GM21825 (cell line): ENCODE results near the gene DMBT1.
"Not testable (repeated sequence)": the region's sequence is repeated elsewhere in the genome, so short reads cannot be mapped to it uniquely, and the experiment has no call there.

Experiments used
- ATAC-seq: cut with Tn5 transposase; IDR thresholded peaks from one replicate; pipeline ENCODE4 v1.9.1; 2021; ENCODE audit warnings: mild to moderate bottlenecking, moderate library complexity; ENCODE audit not compliant: unreplicated experiment

Gene DMBT1

GRCh38 chr10:122577311-122577885, 16.8 kb downstream of the DMBT1 start:
- ATAC-seq, result no peak

GRCh38 chr10:122586070-122586469, 25.5 kb downstream of the DMBT1 start:
- ATAC-seq, result not testable (repeated sequence)

GRCh38 chr10:122587098-122587760, 26.7 kb downstream of the DMBT1 start:
- ATAC-seq, result no peak

- no peak for ATAC-seq
Measured at GRCh38 chr10:122588381-122588780, 27.8 kb downstream of the DMBT1 start.

- ATAC-seq, result no peak
Measured at GRCh38 chr10:122590153-122590552, 29.6 kb downstream of the DMBT1 start.

- ATAC-seq, result no peak
Measured at GRCh38 chr10:122591736-122592135, 31.2 kb downstream of the DMBT1 start.

DNA sequence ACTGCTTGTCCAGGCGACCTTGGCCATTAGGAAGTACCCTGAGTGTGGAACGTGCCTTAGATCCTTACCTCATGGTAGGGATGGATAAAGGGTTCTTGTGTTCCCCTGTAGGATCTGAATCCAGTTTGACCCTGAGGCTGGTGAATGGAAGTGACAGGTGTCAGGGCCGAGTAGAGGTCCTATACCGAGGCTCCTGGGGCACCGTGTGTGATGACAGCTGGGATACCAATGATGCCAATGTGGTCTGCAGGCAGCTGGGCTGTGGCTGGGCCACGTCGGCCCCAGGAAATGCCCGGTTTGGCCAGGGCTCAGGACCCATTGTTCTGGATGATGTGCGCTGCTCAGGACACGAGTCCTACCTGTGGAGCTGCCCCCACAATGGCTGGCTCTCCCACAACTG, 31.6 kb downstream of the DMBT1 start:
- ATAC-seq, result no peak

- no peak for ATAC-seq
Measured at GRCh38 chr10:122617476-122618270, 57.1 kb downstream of the DMBT1 start.

GRCh38 chr10:122618461-122619165, 58.1 kb downstream of the DMBT1 start:
- no peak for ATAC-seq

- not testable (repeated sequence) for ATAC-seq
Measured at GRCh38 chr10:122620961-122621360, 60.4 kb downstream of the DMBT1 start.

DNA sequence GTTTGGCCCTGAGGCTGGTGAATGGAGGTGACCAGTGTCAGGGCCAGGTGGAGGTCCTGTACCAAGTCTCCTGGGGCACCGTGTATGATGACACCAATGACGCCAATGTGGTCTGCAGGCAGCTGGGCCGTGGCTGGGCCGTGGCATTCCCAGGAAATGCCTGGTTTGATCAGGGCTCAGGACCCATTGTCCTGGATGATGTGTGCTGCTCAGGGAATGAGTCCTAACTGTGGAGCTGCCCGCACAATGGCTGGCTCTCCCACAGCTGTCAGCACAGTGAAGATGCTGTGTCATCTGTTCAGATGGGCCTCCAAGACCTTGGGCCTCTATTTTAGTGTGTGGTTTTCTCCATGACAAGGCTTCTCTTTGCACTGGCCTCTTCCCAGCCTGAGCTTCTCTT, 64.0 kb downstream of the DMBT1 start:
- no peak for ATAC-seq

GRCh38 chr10:122630526-122630925, 70.0 kb downstream of the DMBT1 start:
- no peak for ATAC-seq

- no peak for ATAC-seq
Measured at GRCh38 chr10:122632031-122632430, 71.5 kb downstream of the DMBT1 start.

GRCh38 chr10:122632576-122632975, 72.0 kb downstream of the DMBT1 start:
- no peak for ATAC-seq

DNA sequence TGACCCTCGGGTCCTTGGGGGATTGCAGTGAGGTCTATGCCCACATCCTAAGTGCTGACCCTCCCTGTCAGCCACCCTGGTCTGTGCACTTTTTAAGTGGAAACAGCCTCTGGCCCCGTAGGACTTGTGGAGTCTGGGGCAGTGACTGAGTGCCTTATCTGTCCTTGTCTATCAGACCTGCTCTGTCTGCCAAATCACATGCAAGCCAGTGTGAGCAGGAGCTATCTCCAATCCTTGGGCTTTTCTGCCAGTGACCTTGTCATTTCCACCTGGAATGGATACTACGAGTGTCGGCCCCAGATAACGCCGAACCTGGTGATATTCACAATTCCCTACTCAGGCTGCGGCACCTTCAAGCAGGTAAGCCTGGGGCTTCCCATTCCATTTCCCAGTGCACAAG, 76.4 kb downstream of the DMBT1 start:
- ATAC-seq, result no peak

DNA sequence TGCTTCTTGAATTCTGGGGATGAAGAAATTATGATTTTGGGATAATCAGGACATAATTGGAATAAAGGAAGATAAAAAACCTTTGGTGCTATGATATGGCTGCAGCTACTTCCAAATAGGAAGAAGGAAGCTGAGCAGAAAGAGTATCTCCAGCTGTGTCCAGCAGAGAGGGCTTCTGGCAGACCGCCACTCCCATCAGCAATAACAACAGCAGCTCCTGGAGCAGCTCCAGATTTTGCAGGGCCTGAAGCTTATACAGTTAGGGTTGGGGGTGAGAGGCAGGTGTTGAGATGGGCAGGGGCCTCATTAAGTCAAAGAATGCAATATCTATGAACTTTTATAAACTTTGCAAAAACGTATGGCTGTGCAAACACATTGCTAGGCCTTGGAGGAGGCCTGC, 76.8 kb downstream of the DMBT1 start:
- no peak for ATAC-seq

GRCh38 chr10:122638106-122638505, 77.6 kb downstream of the DMBT1 start:
- ATAC-seq, result no peak

DNA sequence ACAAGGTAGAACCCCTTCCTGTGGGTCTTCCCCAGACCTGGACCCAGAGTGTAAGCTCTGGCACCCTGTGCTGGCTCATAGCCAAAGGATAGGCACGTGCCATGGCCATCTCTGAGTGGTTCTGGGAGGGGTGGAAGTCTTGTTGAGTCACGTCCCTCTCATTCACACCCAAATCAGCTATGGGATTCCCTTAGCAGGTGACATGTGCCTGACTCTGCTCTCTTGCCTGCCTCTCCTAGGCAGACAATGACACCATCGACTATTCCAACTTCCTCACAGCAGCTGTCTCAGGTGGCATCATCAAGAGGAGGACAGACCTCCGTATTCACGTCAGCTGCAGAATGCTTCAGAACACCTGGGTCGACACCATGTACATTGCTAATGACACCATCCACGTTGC, 79.2 kb downstream of the DMBT1 start:
- ATAC-seq, result no peak

- ATAC-seq, result no peak
Measured at GRCh38 chr10:122640921-122641320, 80.4 kb downstream of the DMBT1 start.

DNA sequence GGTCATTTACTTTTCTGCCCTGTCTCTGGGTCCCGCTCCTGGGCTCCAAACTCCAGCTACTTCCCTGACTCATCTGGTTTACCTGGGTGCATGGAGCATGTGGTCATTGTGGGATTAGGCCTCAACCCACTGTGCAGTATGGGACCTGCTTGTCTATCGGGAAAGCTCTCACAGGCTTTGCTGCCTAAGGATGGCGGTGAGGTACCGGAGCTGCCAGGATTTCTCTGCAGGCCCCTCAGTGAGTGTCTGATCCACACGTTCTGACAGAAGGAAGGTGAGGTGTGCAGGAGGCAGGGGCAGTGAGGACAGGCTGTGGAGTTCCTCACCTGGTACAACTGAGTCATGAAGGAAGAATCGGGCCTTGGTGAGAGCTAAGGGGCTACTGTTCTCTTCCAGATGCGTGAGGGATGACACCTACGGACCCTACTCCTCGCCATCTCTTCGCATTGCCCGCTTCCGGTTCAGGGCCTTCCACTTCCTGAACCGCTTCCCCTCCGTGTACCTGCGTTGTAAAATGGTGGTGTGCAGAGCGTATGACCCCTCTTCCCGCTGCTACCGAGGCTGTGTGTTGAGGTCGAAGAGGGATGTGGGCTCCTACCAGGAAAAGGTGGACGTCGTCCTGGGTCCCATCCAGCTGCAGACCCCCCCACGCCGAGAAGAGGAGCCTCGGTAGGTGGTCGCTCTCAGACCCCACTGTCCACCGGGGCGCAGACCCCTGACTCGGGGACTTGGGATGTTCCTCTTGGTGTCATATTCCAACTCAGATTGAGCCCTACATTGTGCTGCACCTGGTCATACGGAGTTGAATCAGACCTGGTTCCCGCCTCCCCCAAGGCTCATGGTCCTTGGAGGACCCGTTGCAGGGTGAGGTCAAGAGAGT, 82.4 kb downstream of the DMBT1 start:
- ATAC-seq, result no peak
